RWPE1 (cell line): ENCODE measurements around the gene ATAD3A.

ENCODE experiments used
- CTCF ChIA-PET: fragments of 350-600 bp; sonication (Branson Sonifier 250); formaldehyde crosslinking; extraction: SDS; loops from one replicate; lab custom pipeline; 2021; lab: Yijun Ruan, JAX
- POLR2A ChIA-PET: fragments of 400-600 bp; formaldehyde crosslinking; extraction: SDS; loops from one replicate; lab custom pipeline; 2020; ENCODE audit warnings: antibody characterized with exemption; ENCODE audit not compliant: low non-redundant PET; lab: Yijun Ruan, JAX
- DNase-seq: peaks from one replicate; pipeline ENCODE4 v3.0.0; 2012; ENCODE audit warnings: low spot score
- H3K27ac ChIP-seq: fragments of 450-650 bp; 2 replicates; pipeline ENCODE4 v1.5.1; 2017
- CTCF ChIP-seq: fragments of 450-650 bp; conservative IDR thresholded peaks from 2 replicates; pipeline ENCODE4 v1.5.1; 2017; ENCODE audit warnings: low read depth, mild to moderate bottlenecking

ATAD3A gene

GRCh38 chr1:1550087-1550486 lies 38.1 kb downstream of the ATAD3A start:
- ChIA-PET CTCF (no interaction called here), POLR2A (no interaction called here)
- TF ChIP-seq CTCF, result no peak
- no peak for DNase-seq
- H3K27ac ChIP-seq, result peak overlapping the region; percentile 46

GRCh38 chr1:1550591-1551432 lies 38.9 kb downstream of the ATAD3A start:
- CTCF ChIA-PET, result interaction anchor here (0.6 kb wide), 2 partner anchors 46 to 59 kb away, joined by 3 read pairs; no protein-coding TSS in a partner anchor
- POLR2A ChIA-PET, result no interaction called here
- DNase-seq, result no peak
- H3K27ac ChIP-seq, result peak overlapping the region; percentile 46
- TF ChIP-seq CTCF, result no peak

GRCh38 chr1:1551524-1552262 lies 39.7 kb downstream of the ATAD3A start:
- TF ChIP-seq CTCF, result no peak
- no peak for DNase-seq
- peak overlapping the region; percentile 46 for H3K27ac ChIP-seq
- CTCF ChIA-PET, result interaction anchor here (0.6 kb wide), 1 partner anchor 60 kb away, joined by 3 read pairs; no protein-coding TSS in a partner anchor
- POLR2A ChIA-PET, result no interaction called here

GRCh38 chr1:1552263-1552639 lies 40.3 kb downstream of the ATAD3A start:
- H3K27ac ChIP-seq, result peak overlapping the region; percentile 46
- POLR2A ChIA-PET, result no interaction called here
- CTCF ChIA-PET, result no interaction called here
- no peak for TF ChIP-seq CTCF
- DNase-seq, result no peak

GRCh38 chr1:1553821-1554494 lies 42.0 kb downstream of the ATAD3A start:
- peak overlapping the region; percentile 67 for H3K27ac ChIP-seq
- POLR2A ChIA-PET, result interaction anchor here (0.6 kb wide), 1 partner anchor 9 kb away, joined by 11 read pairs; no protein-coding TSS in a partner anchor
- no peak for TF ChIP-seq CTCF
- no peak for DNase-seq
- CTCF ChIA-PET, result no interaction called here

GRCh38 chr1:1554550-1554925 lies 42.6 kb downstream of the ATAD3A start:
- no peak for TF ChIP-seq CTCF
- H3K27ac ChIP-seq, result peak overlapping the region; percentile 67
- CTCF ChIA-PET, result no interaction called here
- DNase-seq, result no peak
- POLR2A ChIA-PET, result no interaction called here
